HG02623 (cell line): ENCODE data around the gene TXNDC12.
"Not testable (repeated sequence)": the region's sequence is repeated elsewhere in the genome, so short reads cannot be mapped to it uniquely, and the experiment has no call there.

Source experiments
- ATAC-seq: cut with Tn5 transposase; IDR thresholded peaks from one replicate; pipeline ENCODE4 v1.9.1; 2021; ENCODE audit warnings: moderate library complexity; ENCODE audit not compliant: unreplicated experiment

The TXNDC12 gene

GRCh38 chr1:52055066-52055865 lies at the start of gene TXNDC12:
TXNDC12 (minus strand) TSS chr1:52055191; CDS start chr1:52055096, 95 bp downstream.
- ATAC-seq, result peak; percentile 39

GRCh38 chr1:52102336-52103013 lies 47.5 kb upstream of the TXNDC12 start:
- no peak for ATAC-seq

DNA sequence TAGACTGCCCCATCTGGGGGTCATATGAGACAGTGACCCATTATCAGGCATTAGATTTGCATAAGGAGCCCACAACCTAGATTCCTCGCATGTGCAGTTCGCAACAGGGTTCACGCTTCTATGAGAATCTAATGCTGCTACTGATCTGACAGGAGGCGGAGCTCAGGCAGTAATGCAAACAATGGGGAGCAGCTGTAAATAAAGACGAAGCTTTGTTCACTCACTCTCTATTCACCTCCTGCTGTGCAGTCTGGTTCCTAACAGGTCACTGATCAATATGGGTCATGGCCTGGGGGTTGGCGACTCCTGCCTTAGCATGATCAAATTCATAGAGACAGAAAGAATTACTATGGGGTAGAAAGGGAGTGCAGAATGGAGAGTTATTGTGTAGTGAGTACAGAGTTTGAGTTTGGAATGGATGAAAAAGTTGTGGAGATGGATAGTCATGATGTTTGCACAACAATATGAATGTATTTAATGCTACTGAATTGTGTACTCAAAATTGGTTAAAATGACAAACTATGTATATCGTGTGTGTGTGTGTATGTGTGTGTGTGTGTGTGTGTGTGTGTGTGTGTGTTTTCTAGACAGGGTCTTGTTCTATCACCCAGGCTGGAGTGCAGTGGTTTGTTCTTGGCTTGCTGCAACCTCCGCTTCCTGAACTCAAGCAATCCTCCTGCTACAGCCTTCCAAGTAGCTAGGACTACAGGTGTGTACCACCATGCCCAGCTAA lies 43.3 kb upstream of the TXNDC12 start:
- ATAC-seq, result no peak

DNA sequence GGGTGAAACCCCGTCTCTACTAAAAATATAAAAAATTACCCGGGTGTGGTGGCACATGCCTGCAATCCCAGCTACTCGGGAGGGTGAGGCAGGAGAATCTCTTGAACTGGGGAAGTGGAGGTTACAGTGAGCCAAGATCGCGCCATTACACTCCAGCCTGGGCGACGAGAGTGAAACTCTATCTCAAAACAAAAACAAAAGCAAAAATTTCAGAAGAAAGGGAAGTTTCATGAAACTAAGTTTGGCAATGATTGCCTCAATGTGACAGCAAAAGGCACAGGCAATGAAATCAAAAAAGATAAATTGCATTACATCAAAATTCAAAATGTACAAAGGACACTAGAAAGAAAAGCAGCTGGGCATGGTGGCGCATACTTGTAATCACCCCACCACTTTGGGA lies 41.2 kb upstream of the TXNDC12 start:
- no peak for ATAC-seq

- not testable (repeated sequence) for ATAC-seq
Measured at GRCh38 chr1:52094300-52094699, 39.3 kb upstream of the TXNDC12 start.

- not testable (repeated sequence) for ATAC-seq
Measured at GRCh38 chr1:52087892-52088291, 32.9 kb upstream of the TXNDC12 start.

DNA sequence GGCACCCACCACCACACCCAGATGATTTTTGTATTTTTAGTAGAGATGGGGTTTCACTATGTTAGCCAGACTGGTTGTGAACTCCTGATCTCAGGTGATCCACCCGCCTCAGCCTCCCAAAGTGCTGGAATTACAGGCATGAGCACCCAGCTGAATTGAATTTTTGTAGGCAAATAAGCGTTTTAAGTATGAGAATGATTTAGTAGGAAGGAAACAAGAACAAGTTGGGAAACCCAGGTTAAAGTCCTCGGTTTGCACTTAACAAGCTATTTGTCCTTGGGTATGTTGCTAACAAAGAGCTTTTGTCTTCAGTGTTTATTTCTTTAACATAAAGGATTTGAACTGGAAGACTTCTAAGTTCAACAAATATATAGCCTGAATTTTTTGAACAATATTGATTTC lies 25.0 kb upstream of the TXNDC12 start:
- ATAC-seq, result no peak

GRCh38 chr1:52077277-52077676 lies 22.3 kb upstream of the TXNDC12 start:
- not testable (repeated sequence) for ATAC-seq

DNA sequence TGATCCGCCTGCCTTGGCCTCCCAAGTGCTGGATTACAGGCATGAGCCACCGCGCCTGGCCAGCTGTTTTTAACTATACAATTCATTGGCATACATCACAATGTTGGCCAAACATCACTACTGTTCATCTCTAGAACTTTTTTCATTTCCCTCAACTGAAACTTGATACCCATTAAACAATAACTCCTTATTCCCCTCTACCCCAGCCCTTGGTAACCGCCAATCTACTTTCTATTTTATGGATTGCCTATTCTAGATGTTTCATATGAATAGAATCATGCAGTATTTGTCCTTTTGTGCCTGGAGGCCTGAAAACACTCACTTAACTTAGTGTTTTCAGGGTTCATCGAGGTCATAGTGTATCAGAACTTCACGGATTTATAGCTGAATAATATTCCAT lies 17.3 kb upstream of the TXNDC12 start:
- ATAC-seq, result no peak

DNA sequence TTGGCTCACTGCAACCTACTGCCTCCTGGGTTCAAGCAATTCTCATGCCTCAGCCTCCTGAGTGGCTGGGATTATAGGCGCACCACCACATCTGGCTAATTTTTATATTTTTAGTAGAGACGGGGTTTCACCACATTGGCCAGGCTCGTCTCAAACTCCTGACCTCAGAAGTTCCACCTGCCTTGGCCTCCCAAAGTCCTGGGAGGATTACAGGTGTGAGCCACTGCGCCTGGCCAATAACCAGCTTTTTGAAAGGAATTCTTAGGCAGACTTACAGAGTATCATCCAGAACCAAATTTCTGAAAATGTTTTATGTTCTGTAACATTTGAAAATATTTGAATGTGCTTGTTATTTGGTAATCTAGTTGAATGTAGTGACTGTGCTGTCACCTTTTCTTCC lies 15.7 kb upstream of the TXNDC12 start:
- no peak for ATAC-seq

GRCh38 chr1:52063192-52063591 lies 8.2 kb upstream of the TXNDC12 start:
- no peak for ATAC-seq

DNA sequence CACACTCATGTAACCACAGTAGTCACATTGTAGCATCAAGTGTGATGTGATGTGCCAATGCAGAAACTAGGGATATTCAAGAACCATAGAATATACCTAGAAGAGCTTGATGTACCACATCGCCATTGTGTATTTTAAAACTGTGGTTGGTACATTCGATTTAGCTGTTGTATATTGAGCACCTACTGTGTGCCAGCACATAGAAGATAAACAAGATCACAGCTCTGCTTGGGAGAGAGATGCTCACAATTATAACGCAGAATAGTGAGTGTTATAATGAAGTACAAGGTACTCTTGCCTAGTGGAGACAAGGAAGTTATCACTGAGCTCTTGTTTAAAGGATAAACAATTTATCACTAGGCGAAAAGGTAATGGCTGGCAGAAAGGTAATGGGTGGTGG lies 5.8 kb upstream of the TXNDC12 start:
- ATAC-seq, result no peak

DNA sequence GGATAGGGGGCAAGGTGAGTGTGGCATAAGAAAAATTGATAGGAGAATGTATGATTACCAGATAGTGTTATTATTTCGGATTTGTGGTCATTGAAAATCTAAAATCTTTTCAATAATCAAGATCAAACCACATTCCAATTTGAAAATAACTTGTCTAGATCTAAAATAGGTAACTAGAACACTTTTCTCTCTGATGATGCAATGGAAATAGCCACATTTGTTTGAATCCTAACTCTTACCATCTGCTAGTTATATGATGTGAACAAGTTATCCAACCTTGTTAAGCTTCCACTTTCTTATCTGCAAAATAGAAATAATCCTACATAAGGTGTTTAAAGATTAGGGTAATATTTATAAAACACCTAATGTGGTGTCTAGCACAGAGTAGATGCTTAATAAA lies 4.9 kb upstream of the TXNDC12 start:
- ATAC-seq, result no peak

GRCh38 chr1:52059321-52059720 lies 4.3 kb upstream of the TXNDC12 start:
- no peak for ATAC-seq

DNA sequence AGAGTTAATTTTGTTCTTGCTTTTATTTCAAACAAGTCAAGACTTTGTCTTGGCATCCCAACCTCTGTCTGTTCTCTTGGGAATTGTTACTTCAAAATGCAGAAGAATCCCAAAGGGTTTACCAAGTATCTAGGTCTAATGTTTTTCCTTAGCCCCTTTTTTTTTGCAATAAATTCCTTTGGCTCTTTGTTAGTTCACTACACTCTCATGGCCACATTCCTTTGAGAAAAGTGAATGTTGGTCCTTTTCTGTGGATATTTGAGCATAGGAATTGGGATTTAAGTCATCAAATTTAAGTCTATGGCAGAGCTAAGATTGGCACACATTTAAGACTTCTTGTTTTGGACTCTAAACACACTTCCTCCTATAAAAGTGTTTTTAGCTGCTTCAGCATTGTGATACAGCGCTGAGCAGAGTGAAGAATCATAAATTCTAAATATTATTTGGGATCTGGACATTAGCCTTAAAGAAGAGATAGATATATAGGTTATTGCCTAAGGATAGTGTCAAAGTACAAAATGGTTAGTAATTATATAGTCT lies 3.0 kb upstream of the TXNDC12 start:
- no peak for ATAC-seq

- ATAC-seq, result no peak
Measured at GRCh38 chr1:52057255-52057654, 2.3 kb upstream of the TXNDC12 start.

DNA sequence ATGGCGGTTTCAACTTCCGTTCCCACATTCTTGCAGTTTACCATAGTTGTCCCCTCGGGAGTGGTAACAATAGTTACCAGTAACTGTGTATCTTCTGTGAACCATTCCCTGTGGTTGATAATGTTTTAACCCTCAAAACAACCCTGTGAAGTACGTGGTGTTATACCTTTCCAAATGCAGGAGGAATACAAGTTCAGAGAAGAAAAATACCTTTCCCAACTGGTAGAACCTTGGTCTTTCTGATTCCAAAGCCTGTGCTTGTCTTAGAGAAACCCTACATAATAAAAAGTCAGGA lies 1.9 kb upstream of the TXNDC12 start:
- ATAC-seq, result peak; percentile 31

GRCh38 chr1:52056163-52056936 lies 1.4 kb upstream of the TXNDC12 start, which contains the start of gene BTF3L4:
BTF3L4 (plus strand) TSS chr1:52056295; CDS start chr1:52059848, 3,553 bp downstream.
- peak; percentile 78 for ATAC-seq

DNA sequence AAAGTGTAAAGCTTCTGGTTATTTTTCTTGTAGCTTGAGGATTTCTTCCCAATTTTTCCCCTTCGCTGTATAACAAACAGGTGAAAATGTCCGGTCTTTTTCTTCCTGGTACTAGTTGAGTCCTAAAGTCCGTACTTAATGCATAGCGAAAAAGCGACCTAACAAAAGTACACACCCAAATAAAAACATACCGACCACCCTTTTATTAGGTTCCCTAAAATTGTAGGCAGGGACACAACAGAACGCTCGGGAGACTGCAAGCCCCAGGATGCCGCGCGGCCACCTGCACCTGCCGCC lies 823 bp upstream of the TXNDC12 start:
- no peak for ATAC-seq

DNA sequence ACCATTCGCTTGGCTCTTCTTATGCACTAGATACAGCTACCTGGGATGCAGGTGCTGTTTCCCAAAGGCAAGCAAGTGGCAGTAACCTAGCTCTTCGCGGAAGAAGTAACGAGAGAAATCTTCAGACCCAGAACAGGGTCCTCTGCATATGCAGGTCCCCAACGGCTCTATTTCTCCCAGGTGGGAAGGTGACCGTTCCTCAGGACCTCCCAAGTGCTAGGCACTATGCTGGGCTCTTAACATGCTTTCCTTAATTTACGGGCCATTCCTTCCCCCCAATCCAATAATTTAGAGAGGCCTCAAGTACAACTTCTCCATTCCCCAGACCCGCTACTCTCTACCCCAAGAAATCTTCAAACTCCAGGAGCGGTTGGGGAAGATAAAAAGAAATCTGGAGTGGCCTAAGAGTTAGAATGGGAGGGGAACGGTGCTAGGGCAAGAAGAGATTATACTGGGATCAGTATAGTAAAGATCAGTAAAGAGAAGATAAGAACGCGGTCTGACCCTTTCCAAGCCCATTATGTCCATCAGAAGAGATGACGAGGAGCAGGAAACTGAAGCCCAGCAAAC lies 410 bp downstream of the TXNDC12 start:
- ATAC-seq, result no peak

GRCh38 chr1:52053862-52054261 lies 1.1 kb downstream of the TXNDC12 start:
- no peak for ATAC-seq
